H1 (cell line): ENCODE measurements around the gene MTMR4. TPM values are rescaled to one million over a fixed set of nuclear protein-coding genes. Genes with fewer than 3 reads are reported as not detected.

Experiments used
- polyA plus RNA-seq, 7 experiments: library from polyadenylated mRNA; depleted of rRNA in 3 of 7; stranded (reverse) in 5 of 7; unstranded in 2 of 7; fragments of >200 nt in 5 of 7; fragments of 200-250 nt in 2 of 7; gene quantifications; 1 replicate in 5 of 7; 2 replicates in 1 of 7; 4 replicates in 1 of 7; pipeline versions ENCODE4 v1.2.1 to v1.2.3, GENCODE V29; 2011 to 2013; ENCODE audit warnings: missing spikeins in 2 of 7, mixed read lengths in 2 of 7
- total RNA-seq: library from RNA; stranded (reverse); fragmentation: NEBNext Ultra II Directional; extraction: Animal tissue kit (Norgen Biotek cat#: 25700); gene quantifications from 2 replicates; pipeline ENCODE4 v1.2.1, GENCODE V29; 2021

MTMR4 gene
- total and polyA plus RNA-seq, 2 of the 8 experiments (the other 6 are each of a cell fraction or from before 2014, with no cell fraction given) = 15.9 to 39.2 TPM

Other genes with a start within 250 kb of the MTMR4 start
- gene MPO, start 233.7 kb downstream of the MTMR4 start, total RNA-seq = 0.74 TPM in 1 of 2 replicates, not detected in the other
- gene MPO, start 233.7 kb downstream of the MTMR4 start, polyA plus RNA-seq (2011; rRNA removed) = 0.06 and 0.13 TPM in 2 replicates
- 9.2 and 9.8 TPM in 2 replicates for gene TSPOAP1, start 185.8 kb downstream of the MTMR4 start, total RNA-seq
- 7.6 and 9.8 TPM in 2 replicates for gene TSPOAP1, start 185.8 kb downstream of the MTMR4 start, polyA plus RNA-seq (2011; rRNA removed)
- 103 and 112 TPM in 2 replicates for gene SUPT4H1, start 162.4 kb downstream of the MTMR4 start, total RNA-seq
- gene SUPT4H1, start 162.4 kb downstream of the MTMR4 start, polyA plus RNA-seq (2011; rRNA removed) = 115 and 143 TPM in 2 replicates
- gene RNF43, start 97.1 kb downstream of the MTMR4 start, total RNA-seq = 0.89 and 2.4 TPM in 2 replicates
- gene RNF43, start 97.1 kb downstream of the MTMR4 start, polyA plus RNA-seq (2011; rRNA removed) = 1.5 and 2.3 TPM in 2 replicates
- gene HSF5, start 26.2 kb downstream of the MTMR4 start, total RNA-seq = not detected in 2 replicates
- gene HSF5, start 26.2 kb downstream of the MTMR4 start, polyA plus RNA-seq (2011; rRNA removed) = 0.02 TPM in 1 of 2 replicates, not detected in the other
- gene TEX14, start 177.4 kb upstream of the MTMR4 start, total RNA-seq = 0.88 and 2.5 TPM in 2 replicates
- 0.55 and 0.83 TPM in 2 replicates for gene TEX14, start 177.4 kb upstream of the MTMR4 start, polyA plus RNA-seq (2011; rRNA removed)
- gene RAD51C, start 178.0 kb upstream of the MTMR4 start, total RNA-seq = 10.2 and 10.4 TPM in 2 replicates
- 9.6 and 21.7 TPM in 2 replicates for gene RAD51C, start 178.0 kb upstream of the MTMR4 start, polyA plus RNA-seq (2011; rRNA removed)
- 9.4 and 10.4 TPM in 2 replicates for gene PPM1E, start 241.2 kb upstream of the MTMR4 start, total RNA-seq
- 3.3 and 5.0 TPM in 2 replicates for gene PPM1E, start 241.2 kb upstream of the MTMR4 start, polyA plus RNA-seq (2011; rRNA removed)